Peyer's patch (tissue), 4 donors: Measurements from ENCODE around the gene STXBP1.

Source experiments
- CTCF ChIP-seq, 6 experiments: fragments of 450-650 bp in 4 of 6; fragments of 200-600 bp in 2 of 6; sonication (generic) in 1 of 6; IDR thresholded peaks; one replicate each; pipeline ENCODE4 v1.5.1; 2017 to 2019; ENCODE audit warnings: antibody characterized with exemption in 6 of 6, mild to moderate bottlenecking in 3 of 6, moderate library complexity in 1 of 6
- POLR2A ChIP-seq, 2 donors: fragments of 450-650 bp; IDR thresholded peaks; one replicate each; pipeline ENCODE4 v1.5.1; 2017; ENCODE audit warnings: antibody characterized with exemption in 2 of 2, mild to moderate bottlenecking in 2 of 2, moderate library complexity in 2 of 2

- TF ChIP-seq CTCF (IDR thresholded peaks at IDR 0.05) (no peak), POLR2A (IDR thresholded peaks at IDR 0.05) (no peak)
These were observed 129.9 kb downstream of the STXBP1 start for GRCh38 chr9:127741831-127742434.
